Esophagus squamous epithelium (tissue), 5 donors: ENCODE measurements around the gene COL24A1. TPM values are rescaled to one million over a fixed set of nuclear protein-coding genes. Genes with fewer than 3 reads are reported as not detected.

ENCODE experiments used
- DNase-seq: peaks from one replicate; lab custom pipeline; 2025; lab: John Stamatoyannopoulos, UW
- H3K27ac ChIP-seq, 4 donors: fragments of 200-600 bp; sonication (generic); one replicate each; pipeline ENCODE4 v1.5.1; 2016 to 2019; ENCODE audit warnings: mild to moderate bottlenecking in 1 of 4
- H3K27me3 ChIP-seq, 4 donors: fragments of 200-600 bp; sonication (generic); 1 replicate in 3 of 4; 2 replicates in 1 of 4; pipeline versions ENCODE4 v1.5.1 to v1.6.0; 2017 to 2021; ENCODE audit warnings: antibody characterized with exemption in 1 of 4
- H3K36me3 ChIP-seq, 3 donors: fragments of 200-600 bp; sonication (generic); one replicate each; pipeline ENCODE4 v1.5.1; 2016 to 2019
- H3K4me1 ChIP-seq, 3 donors: fragments of 200-600 bp; sonication (generic); one replicate each; pipeline ENCODE4 v1.5.1; 2017 to 2019
- H3K4me3 ChIP-seq, 4 donors: fragments of 200-600 bp; sonication (generic); 1 replicate in 3 of 4; 2 replicates in 1 of 4; pipeline ENCODE4 v1.5.1; 2016 to 2019; ENCODE audit warnings: mild to moderate bottlenecking in 2 of 4, moderate library complexity in 1 of 4
- H3K9me3 ChIP-seq, 3 donors: fragments of 200-600 bp; sonication (generic); one replicate each; pipeline ENCODE4 v1.5.1; 2016 to 2019
- POLR2A ChIP-seq, 4 donors: fragments of 450-650 bp; IDR thresholded peaks; one replicate each; pipeline ENCODE4 v1.6.1; 2017; ENCODE audit warnings: antibody characterized with exemption in 4 of 4, mild to moderate bottlenecking in 4 of 4, moderate library complexity in 3 of 4
- WGBS, 2 donors: methylation state at CpG; one replicate each; pipeline ENCODE4 v1.1.5; 2018; 5-methylcytosine and 5-hydroxymethylcytosine counted together
- intact Hi-C: fragments of 100-400 bp; cut with DNase I; formaldehyde crosslinking; loops from one replicate; pipeline ENCODE4 v1.15.0; 2022
- total RNA-seq, 4 donors: library from RNA; depleted of rRNA; stranded (reverse); fragments of >200 nt; gene quantifications; one replicate each; pipeline ENCODE4 v1.1.0, GENCODE V29; 2016
- TF ChIP-seq, protein P1 (sequence below), 6 experiments: fragments of 450-650 bp in 4 of 6; fragments of 200-600 bp in 2 of 6; sonication (generic) in 2 of 6; IDR thresholded peaks; one replicate each; pipeline ENCODE4 v1.5.1; 2016 to 2019; ENCODE audit warnings: antibody characterized with exemption in 6 of 6, mild to moderate bottlenecking in 4 of 6, moderate library complexity in 4 of 6
- donor health status: DM: yes; HTN: yes; CAD: no.

COL24A1 gene
- total RNA-seq, 4 donors from 2014 or later, result 0.15 to 0.38 TPM; not detected in 2

DNA sequence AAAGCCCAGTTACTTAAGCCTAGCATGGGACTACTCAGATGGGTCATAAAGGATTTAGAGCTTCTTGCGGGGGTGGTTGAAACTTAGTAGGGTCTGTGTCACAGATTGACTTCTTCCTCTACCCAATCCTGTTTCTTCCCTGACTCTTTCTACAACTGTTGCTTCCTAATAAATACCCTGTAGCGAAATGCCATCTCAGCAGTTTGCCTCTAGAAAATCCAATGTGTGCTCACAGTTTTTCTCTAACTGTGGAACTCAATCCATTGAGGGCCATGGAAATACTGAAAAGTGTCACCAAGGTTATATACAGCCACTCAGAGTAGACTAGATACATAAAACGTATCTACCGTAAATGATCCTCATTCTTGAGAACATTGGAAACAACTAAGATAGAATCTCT is 217.7 kb downstream of the COL24A1 start:
- Histone ChIP-seq H3K36me3 (no peaks in the 10 kb centered on the region), H3K27me3 (no peaks in the 10 kb centered on the region), H3K4me1 (no peaks in the 10 kb centered on the region), H3K9me3 (no peaks in the 10 kb centered on the region), H3K27ac (no peak overlapping the region), H3K4me3 (no peak overlapping the region)
- no peak for TF ChIP-seq POLR2A (IDR thresholded peaks at IDR 0.05)
- TF ChIP-seq, protein P1, sequence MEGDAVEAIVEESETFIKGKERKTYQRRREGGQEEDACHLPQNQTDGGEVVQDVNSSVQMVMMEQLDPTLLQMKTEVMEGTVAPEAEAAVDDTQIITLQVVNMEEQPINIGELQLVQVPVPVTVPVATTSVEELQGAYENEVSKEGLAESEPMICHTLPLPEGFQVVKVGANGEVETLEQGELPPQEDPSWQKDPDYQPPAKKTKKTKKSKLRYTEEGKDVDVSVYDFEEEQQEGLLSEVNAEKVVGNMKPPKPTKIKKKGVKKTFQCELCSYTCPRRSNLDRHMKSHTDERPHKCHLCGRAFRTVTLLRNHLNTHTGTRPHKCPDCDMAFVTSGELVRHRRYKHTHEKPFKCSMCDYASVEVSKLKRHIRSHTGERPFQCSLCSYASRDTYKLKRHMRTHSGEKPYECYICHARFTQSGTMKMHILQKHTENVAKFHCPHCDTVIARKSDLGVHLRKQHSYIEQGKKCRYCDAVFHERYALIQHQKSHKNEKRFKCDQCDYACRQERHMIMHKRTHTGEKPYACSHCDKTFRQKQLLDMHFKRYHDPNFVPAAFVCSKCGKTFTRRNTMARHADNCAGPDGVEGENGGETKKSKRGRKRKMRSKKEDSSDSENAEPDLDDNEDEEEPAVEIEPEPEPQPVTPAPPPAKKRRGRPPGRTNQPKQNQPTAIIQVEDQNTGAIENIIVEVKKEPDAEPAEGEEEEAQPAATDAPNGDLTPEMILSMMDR (IDR thresholded peaks at IDR 0.05), result no peak
- 78 to 91% methylated on average over 4 of the region's 4 CpGs for WGBS, 2 donors
- DNase-seq, result no peak
- intact Hi-C loops, result no loop called here

DNA sequence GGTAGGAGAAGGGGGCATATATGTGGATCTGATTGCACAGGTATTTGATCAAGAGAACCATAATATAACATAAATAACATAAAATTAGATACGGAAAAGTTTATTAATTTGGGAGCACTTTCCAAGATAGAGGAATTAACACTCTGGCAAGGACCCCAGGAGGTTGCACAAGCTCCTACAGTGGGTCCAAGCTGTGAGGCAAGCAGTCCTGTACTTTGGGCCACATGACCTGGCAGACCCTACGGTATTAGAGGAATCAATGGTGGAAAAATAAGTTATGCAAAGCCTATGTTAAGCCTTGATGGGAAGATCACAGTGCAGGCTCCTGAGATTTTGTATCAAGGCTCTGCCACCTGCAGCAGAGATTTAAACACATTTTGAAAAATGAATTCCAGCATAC is 220.1 kb downstream of the COL24A1 start:
- Histone ChIP-seq H3K4me1 (no peaks in the 10 kb centered on the region), H3K9me3 (no peaks in the 10 kb centered on the region), H3K4me3 (no peak overlapping the region), H3K27me3 (no peaks in the 10 kb centered on the region), H3K27ac (no peak overlapping the region), H3K36me3 (no peaks in the 10 kb centered on the region)
- TF ChIP-seq, protein P1 (IDR thresholded peaks at IDR 0.05), result no peak
- no peak for TF ChIP-seq POLR2A (IDR thresholded peaks at IDR 0.05)
- intact Hi-C loops, result no loop called here
- 52 to 53% methylated on average over 2 of the region's 2 CpGs for WGBS, 2 donors
- no peak for DNase-seq

- Histone ChIP-seq H3K36me3 (no peaks in the 10 kb centered on the region), H3K4me1 (no peaks in the 10 kb centered on the region), H3K9me3 (no peaks in the 10 kb centered on the region), H3K27me3 (no peaks in the 10 kb centered on the region), H3K4me3 (no peak overlapping the region), H3K27ac (no peak overlapping the region)
- WGBS, 2 donors, result 57 to 80% methylated on average over 1 of the region's 1 CpG
- no peak for DNase-seq
- TF ChIP-seq, protein P1 (IDR thresholded peaks at IDR 0.05), result no peak
- no peak for TF ChIP-seq POLR2A (IDR thresholded peaks at IDR 0.05)
- intact Hi-C loops, result no loop called here
Observed at GRCh38 chr1:85936057-85936456, 220.5 kb downstream of the COL24A1 start.

DNA sequence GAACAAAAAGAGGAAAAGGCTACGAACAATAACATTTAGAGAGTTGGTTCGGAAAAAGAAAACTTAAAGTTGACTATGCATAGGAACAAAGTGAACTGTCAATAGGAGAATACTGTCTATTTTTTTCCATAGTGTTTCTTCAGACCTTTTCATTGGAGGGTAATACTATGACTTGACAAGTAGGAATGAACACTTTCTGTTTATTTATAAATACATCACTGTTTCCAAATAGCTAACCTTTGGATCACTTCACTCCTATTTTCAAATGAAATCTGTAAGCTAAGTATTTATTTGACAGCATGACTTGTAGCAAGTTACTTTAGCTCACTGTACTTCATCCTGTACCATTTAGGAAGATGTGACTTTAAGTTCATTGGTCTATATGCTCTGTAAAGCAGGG is 221.3 kb downstream of the COL24A1 start:
- H3K27ac ChIP-seq, result no peak overlapping the region
- 63 to 76% methylated on average over 2 of the region's 2 CpGs for WGBS, 2 donors
- H3K4me3 ChIP-seq, result no peak overlapping the region
- H3K27me3 ChIP-seq, result no peaks in the 10 kb centered on the region
- DNase-seq, result no peak
- intact Hi-C loops, result no loop called here
- no peak for TF ChIP-seq POLR2A (IDR thresholded peaks at IDR 0.05)
- TF ChIP-seq, protein P1 (IDR thresholded peaks at IDR 0.05), result no peak
- no peaks in the 10 kb centered on the region for H3K4me1 ChIP-seq
- H3K36me3 ChIP-seq, result no peaks in the 10 kb centered on the region
- no peaks in the 10 kb centered on the region for H3K9me3 ChIP-seq

- no peak for DNase-seq
- H3K9me3 ChIP-seq, result no peaks in the 10 kb centered on the region
- no peaks in the 10 kb centered on the region for H3K27me3 ChIP-seq
- TF ChIP-seq POLR2A (IDR thresholded peaks at IDR 0.05), result no peak
- TF ChIP-seq, protein P1 (IDR thresholded peaks at IDR 0.05), result no peak
- no peak overlapping the region for H3K27ac ChIP-seq
- H3K4me1 ChIP-seq, result no peaks in the 10 kb centered on the region
- H3K36me3 ChIP-seq, result no peaks in the 10 kb centered on the region
- H3K4me3 ChIP-seq, result no peak overlapping the region
- intact Hi-C loops, result no loop called here
Observed at GRCh38 chr1:85934516-85934915, 222.1 kb downstream of the COL24A1 start.
